Tibial artery (tissue), 4 donors: ENCODE data around the gene DCST1.

Source experiments
- DNase-seq, 2 donors: peaks; one replicate each; pipeline ENCODE4 v3.0.0-alpha.2; 2019
- H3K27ac ChIP-seq, 2 donors: fragments of 200-600 bp; sonication (generic) in 1 of 2; 1 replicate in 1 of 2; 2 replicates in 1 of 2; pipeline ENCODE4 v1.5.1; 2018 to 2019; ENCODE audit warnings: mild to moderate bottlenecking in 1 of 2
- H3K27me3 ChIP-seq, 2 donors: fragments of 200-600 bp; sonication (generic) in 1 of 2; one replicate each; pipeline versions ENCODE4 v1.5.1 to v1.6.0; 2016 to 2019
- H3K36me3 ChIP-seq, 3 donors: fragments of 200-600 bp; sonication (generic) in 2 of 3; one replicate each; pipeline ENCODE4 v1.5.1; 2016 to 2019; ENCODE audit warnings: mild to moderate bottlenecking in 2 of 3
- H3K4me1 ChIP-seq, 4 donors: fragments of 200-600 bp; sonication (generic) in 2 of 4; 1 replicate in 3 of 4; 2 replicates in 1 of 4; pipeline ENCODE4 v1.5.1; 2016 to 2019
- H3K4me3 ChIP-seq, 2 donors: fragments of 200-600 bp; sonication (generic) in 1 of 2; 1 replicate in 1 of 2; 2 replicates in 1 of 2; pipeline ENCODE4 v1.5.1; 2018 to 2019; ENCODE audit warnings: mild to moderate bottlenecking in 2 of 2
- H3K9me3 ChIP-seq, 3 donors: fragments of 200-600 bp; sonication (generic) in 1 of 3; one replicate each; pipeline ENCODE4 v1.5.1; 2016 to 2019
- intact Hi-C: fragments of 100-400 bp; cut with DNase I; formaldehyde crosslinking; loops from one replicate; pipeline ENCODE4 v1.15.0; 2023; ENCODE audit warnings: low total_unique reads
- TF ChIP-seq, protein P1 (sequence below), 2 experiments: fragments of 200-600 bp in 1 of 2; fragments of 450-650 bp in 1 of 2; IDR thresholded peaks; one replicate each; pipeline ENCODE4 v1.5.1; 2017 to 2019; ENCODE audit warnings: antibody characterized with exemption in 2 of 2, mild to moderate bottlenecking in 1 of 2, moderate library complexity in 1 of 2

DCST1 gene

DNA sequence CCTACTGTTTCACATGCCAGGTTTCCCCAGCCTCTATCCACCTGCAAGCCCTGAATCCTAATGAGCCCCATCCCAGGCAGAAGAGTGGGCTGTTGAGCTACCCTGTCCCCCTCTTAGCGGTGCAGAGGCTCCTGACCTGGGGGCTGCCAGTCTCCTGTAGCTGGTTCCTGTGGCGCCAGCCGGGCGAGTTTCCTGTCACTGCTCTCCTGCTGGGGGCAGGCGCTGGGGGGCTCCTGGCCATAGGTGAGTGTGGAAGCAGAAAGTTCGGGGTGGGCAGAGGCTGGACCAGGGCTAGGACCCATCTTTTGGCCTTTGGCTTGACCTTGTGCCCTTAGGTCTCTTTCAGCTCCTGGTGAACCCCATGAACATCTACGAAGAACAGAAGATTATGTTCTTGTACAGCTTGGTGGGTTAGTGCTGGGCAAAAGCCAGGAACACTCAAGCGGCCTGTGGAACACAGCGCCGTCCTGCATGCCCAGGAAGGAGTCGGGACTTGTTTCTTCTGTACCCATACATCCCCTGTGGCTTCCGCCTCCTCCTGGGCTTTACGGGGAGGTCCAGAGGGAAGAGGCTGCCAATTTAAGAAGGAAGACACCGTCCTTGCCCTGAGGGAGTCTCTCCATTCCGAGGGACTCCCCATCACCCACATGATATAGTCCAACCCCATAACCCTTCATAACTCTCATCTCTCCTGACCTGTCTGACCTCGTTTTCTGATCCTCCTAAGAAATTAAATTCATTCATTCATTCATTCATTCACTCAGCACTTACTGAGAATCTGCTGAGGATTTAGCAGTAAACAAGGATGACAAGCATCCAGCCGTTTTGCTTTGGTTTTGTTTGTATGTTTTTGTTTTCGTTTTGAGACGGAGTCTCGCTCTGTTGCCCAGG is 939 bp downstream of the DCST1 start:
- Histone ChIP-seq H3K9me3 (no peaks in the 10 kb centered on the region), H3K27ac (no peak overlapping the region), H3K4me3 (no peak overlapping the region), H3K36me3 (no peaks in the 10 kb centered on the region), H3K4me1 (no peaks in the 10 kb centered on the region), H3K27me3 (peaks cover 0 to 3% of the 10 kb centered on the region in 2 donors)
- intact Hi-C loops: no loop called here
- no peak for DNase-seq
- TF ChIP-seq, protein P1, sequence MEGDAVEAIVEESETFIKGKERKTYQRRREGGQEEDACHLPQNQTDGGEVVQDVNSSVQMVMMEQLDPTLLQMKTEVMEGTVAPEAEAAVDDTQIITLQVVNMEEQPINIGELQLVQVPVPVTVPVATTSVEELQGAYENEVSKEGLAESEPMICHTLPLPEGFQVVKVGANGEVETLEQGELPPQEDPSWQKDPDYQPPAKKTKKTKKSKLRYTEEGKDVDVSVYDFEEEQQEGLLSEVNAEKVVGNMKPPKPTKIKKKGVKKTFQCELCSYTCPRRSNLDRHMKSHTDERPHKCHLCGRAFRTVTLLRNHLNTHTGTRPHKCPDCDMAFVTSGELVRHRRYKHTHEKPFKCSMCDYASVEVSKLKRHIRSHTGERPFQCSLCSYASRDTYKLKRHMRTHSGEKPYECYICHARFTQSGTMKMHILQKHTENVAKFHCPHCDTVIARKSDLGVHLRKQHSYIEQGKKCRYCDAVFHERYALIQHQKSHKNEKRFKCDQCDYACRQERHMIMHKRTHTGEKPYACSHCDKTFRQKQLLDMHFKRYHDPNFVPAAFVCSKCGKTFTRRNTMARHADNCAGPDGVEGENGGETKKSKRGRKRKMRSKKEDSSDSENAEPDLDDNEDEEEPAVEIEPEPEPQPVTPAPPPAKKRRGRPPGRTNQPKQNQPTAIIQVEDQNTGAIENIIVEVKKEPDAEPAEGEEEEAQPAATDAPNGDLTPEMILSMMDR (IDR thresholded peaks at IDR 0.05): no peak

DNA sequence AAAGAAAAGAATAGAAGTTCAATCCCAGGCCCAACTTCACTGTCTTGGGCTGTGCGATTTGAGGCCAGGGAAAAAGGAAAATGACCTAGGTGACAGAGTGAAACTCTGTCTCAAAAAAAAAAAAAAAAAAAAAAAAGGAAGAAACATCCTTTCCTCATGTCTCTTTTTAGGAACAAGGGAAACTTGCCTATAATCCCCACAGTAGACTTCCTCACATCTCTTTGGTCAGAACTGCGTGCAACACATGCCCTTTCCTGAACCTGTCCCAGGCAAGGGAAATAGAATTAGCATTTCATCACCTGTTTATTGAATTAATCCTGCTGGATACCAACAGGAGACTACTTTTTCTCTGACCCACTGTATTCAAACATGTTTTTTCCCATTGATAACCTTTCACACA is 2.3 kb downstream of the DCST1 start:
- intact Hi-C loops: no loop called here
- peaks cover 0 to 3% of the 10 kb centered on the region in 2 donors for H3K27me3 ChIP-seq
- no peak overlapping the region for H3K27ac ChIP-seq
- no peak overlapping the region for H3K4me3 ChIP-seq
- TF ChIP-seq, protein P1 (IDR thresholded peaks at IDR 0.05): no peak
- H3K9me3 ChIP-seq: no peaks in the 10 kb centered on the region
- no peaks in the 10 kb centered on the region for H3K36me3 ChIP-seq
- no peaks in the 10 kb centered on the region for H3K4me1 ChIP-seq
- no peak for DNase-seq

DNA sequence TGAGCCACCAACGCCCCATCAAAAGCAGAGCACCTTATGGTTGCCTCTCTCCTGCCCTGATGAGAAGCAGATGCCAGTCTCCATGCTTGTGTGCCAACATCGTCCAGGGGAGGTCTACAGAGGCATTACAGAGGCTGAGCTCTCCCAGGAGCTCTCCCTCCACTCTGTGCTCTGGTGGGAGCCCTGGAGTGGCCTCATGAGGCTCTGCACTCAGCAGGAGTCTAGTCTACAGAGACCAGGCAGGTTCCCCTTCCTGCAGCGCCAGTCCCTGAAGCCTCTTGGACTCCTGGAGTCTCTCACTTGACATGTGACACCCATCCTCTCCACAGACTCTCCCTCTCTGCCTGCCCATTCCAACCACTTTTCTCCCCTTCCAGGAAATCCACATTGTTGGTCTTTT is 3.4 kb downstream of the DCST1 start:
- no peak overlapping the region for H3K4me3 ChIP-seq
- no peak for DNase-seq
- H3K9me3 ChIP-seq: no peaks in the 10 kb centered on the region
- H3K27ac ChIP-seq: no peak overlapping the region
- intact Hi-C loops: no loop called here
- no peaks in the 10 kb centered on the region for H3K36me3 ChIP-seq
- peaks cover 0 to 3% of the 10 kb centered on the region in 2 donors for H3K27me3 ChIP-seq
- no peaks in the 10 kb centered on the region for H3K4me1 ChIP-seq
- TF ChIP-seq, protein P1 (IDR thresholded peaks at IDR 0.05): no peak

DNA sequence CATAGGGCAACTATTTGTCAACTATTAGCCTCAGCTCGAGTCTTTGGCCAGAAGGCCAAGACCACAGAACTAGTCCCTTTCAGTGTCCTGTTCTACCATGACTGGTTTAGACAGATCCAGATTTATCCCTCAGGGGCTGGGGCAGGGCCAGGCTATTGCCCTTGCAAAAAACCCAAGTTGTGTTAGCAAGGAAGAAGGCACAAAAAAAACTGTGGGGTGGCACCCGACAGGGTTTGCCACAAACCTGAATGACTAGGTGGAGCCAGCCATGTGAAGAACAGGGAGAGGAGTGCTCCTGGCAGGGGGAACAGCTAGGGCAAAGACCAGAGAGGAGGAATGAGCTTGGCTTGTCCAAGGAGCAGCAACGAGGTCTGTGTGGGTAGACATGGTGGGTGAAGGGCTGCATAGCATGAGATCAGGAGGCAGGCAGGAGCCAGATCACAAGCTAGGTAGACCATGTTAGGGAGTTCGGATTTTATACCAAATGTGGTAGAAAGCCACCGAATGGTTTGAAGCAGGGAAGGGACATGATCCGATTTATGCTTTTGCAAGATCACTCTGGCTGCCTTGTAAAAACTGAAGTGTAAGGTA is 4.3 kb downstream of the DCST1 start:
- DNase-seq: no peak
- Histone ChIP-seq H3K27ac (no peak overlapping the region), H3K4me3 (no peak overlapping the region), H3K27me3 (peaks cover 0 to 3% of the 10 kb centered on the region in 2 donors), H3K4me1 (no peaks in the 10 kb centered on the region), H3K36me3 (no peaks in the 10 kb centered on the region), H3K9me3 (no peaks in the 10 kb centered on the region)
- TF ChIP-seq, protein P1 (IDR thresholded peaks at IDR 0.05): no peak
- intact Hi-C loops: no loop called here

DNA sequence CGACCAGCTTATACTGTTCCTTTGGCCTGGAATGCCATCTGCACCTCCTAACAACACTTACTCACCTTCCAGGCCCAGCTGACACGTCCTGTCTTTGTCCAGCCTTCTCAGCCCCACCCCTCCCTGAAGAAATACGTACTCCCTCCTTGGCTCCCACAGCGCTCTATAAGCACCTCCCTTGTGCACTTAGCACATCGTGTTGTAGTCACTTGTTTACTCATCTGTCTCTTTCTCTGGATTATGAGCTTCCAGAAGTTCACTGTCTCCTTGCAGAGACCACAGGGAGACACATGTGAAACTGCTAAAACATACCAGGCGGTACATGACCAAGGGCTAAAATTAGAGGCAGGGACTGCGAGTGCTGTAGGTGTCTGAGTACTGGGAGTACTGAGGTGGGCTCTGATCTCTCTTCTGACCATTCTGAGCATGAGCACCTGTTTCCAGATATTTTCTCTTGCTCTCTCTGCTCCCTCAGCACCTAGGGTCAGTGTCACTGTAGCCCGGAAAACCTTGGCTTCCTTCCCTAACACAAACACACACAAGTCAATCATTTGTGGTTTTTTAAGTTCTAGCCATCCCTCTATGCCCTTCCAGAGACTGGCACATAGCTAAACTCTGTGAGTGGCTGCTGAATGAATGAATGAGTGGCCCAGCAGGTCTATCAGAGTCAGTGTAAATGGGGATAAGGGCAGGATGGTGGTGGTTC is 5.1 kb downstream of the DCST1 start:
- H3K36me3 ChIP-seq: no peaks in the 10 kb centered on the region
- TF ChIP-seq, protein P1 (IDR thresholded peaks at IDR 0.05): no peak
- H3K4me1 ChIP-seq: no peaks in the 10 kb centered on the region
- no peak overlapping the region for H3K27ac ChIP-seq
- no peak for DNase-seq
- H3K4me3 ChIP-seq: no peak overlapping the region
- H3K27me3 ChIP-seq: peaks cover 0 to 3% of the 10 kb centered on the region in 2 donors
- intact Hi-C loops: no loop called here
- H3K9me3 ChIP-seq: no peaks in the 10 kb centered on the region
